Measurements from ENCODE around the gene TGM2. TPM values are rescaled to one million over a fixed set of nuclear protein-coding genes. Genes with fewer than 3 reads are reported as not detected.

Gene TGM2
- total and polyA plus RNA-seq, 9 of the 15 experiments (the other 6 are each of a cell fraction or from before 2014, with no cell fraction given), result 5.5 to 78.5 (median 37.6) TPM

DNA sequence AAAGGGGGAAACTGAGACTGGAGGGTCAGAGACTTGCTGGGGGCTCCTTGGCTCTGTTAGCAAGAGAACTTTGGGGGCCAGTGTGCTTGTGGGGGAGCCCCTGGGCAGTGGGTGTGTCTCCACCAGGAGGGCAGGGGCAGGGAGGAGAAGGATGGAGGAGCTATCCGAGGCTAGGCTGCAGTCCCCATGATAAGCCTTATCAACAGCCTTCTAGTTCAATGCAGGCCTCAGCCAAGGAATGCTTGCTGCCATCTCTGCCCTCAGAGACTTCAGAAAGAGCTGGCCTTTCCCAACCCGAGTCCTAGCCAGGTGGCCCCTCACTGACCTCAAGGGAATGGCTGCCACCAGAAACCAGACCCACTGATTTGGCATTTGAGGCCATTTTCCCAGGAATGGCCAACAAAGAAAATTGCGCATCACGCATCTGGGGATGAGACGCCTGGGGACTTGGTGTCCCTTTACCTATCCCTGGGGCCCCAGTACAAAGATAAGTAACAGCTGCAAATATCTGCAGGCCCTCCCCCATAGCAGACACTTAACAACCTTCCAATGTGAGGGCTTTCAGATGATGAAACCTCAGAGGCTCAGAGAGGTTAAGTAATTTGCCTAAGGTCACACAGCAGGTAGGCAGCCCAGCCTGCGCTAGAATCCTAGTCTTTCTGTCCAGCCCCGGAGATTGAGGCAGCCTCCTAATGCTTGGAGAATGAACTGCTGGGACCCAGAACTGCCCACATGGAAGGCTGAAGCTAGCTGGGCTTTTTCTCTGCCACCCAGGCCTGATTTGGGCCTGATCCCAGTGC is 4.9 kb downstream of the TGM2 start (continued):
- no peak for TF ChIP-seq BCL6 (CRISPR knock-in tag; IDR thresholded peaks at IDR 0.05)
- no peak for TF ChIP-seq ZNF143 (CRISPR knock-in tag; IDR thresholded peaks at IDR 0.05)
- TF ChIP-seq SP2 (IDR thresholded peaks at IDR 0.05; ENCODE audit: extremely low read depth, low read depth, low read length, poor library complexity, severe bottlenecking), result no peak
- TF ChIP-seq, protein P1, sequence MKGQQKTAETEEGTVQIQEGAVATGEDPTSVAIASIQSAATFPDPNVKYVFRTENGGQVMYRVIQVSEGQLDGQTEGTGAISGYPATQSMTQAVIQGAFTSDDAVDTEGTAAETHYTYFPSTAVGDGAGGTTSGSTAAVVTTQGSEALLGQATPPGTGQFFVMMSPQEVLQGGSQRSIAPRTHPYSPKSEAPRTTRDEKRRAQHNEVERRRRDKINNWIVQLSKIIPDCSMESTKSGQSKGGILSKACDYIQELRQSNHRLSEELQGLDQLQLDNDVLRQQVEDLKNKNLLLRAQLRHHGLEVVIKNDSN (CRISPR knock-in tag; IDR thresholded peaks at IDR 0.05), result no peak
- no peak for TF ChIP-seq SMC3 (conservative IDR thresholded peaks at IDR 0.05; ENCODE audit: insufficient read depth, low read depth, low read length)
- TF ChIP-seq TAF1 (IDR thresholded peaks at IDR 0.05; ENCODE audit: control insufficient read depth, extremely low read depth, insufficient read depth, low read length, severe bottlenecking), result no peak
- no peak for TF ChIP-seq RFX5 (IDR thresholded peaks at IDR 0.05; ENCODE audit: low read depth, low read length)
- TF ChIP-seq PCBP2 (IDR thresholded peaks at IDR 0.05; ENCODE audit: low read depth, low read length, poor library complexity, severe bottlenecking), result no peak
- TF ChIP-seq ZKSCAN3 (CRISPR knock-in tag; IDR thresholded peaks at IDR 0.05), result no peak
- TF ChIP-seq CHD4 (IDR thresholded peaks at IDR 0.05; ENCODE audit: insufficient read depth, insufficient replicate concordance, low read depth, low read length, poor library complexity, severe bottlenecking), result peak; percentile 63
- no peak for TF ChIP-seq GATAD2B (IDR thresholded peaks at IDR 0.05; ENCODE audit: borderline replicate concordance)
- no peak for TF ChIP-seq HDAC6 (IDR thresholded peaks at IDR 0.05; ENCODE audit: low read depth, low read length)
- TF ChIP-seq MEF2A (IDR thresholded peaks at IDR 0.05; ENCODE audit: control insufficient read depth, low read depth, low read length), result no peak
- peak; percentile 92 for TF ChIP-seq CEBPB (tag; IDR thresholded peaks at IDR 0.05)
- TF ChIP-seq, protein P2, sequence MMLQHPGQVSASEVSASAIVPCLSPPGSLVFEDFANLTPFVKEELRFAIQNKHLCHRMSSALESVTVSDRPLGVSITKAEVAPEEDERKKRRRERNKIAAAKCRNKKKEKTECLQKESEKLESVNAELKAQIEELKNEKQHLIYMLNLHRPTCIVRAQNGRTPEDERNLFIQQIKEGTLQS (IDR thresholded peaks at IDR 0.05), result peak; percentile 90
- TF ChIP-seq, protein P2 (CRISPR knock-in tag; conservative IDR thresholded peaks at IDR 0.05), result peak; percentile 56
- no peak for TF ChIP-seq JUND (IDR thresholded peaks at IDR 0.05; ENCODE audit: borderline replicate concordance, low read depth, low read length)
- TF ChIP-seq JUND (tag; IDR thresholded peaks at IDR 0.05; ENCODE audit: borderline replicate concordance, low read depth, low read length), result no peak; the same call in 2 of the 3 replicates
- no peak for TF ChIP-seq ZNF212 (CRISPR knock-in tag; IDR thresholded peaks at IDR 0.05)
- peak; percentile 73; the same call in 1 of the 2 replicates for TF ChIP-seq ZEB2 (IDR thresholded peaks at IDR 0.05)
- peak; percentile 90 for TF ChIP-seq DPF2 (IDR thresholded peaks at IDR 0.05)
- no peak for TF ChIP-seq ZNF165 (CRISPR knock-in tag; IDR thresholded peaks at IDR 0.05; ENCODE audit: borderline replicate concordance)
- no peak for TF ChIP-seq ZNF354B (CRISPR knock-in tag; IDR thresholded peaks at IDR 0.05)
- no peak for TF ChIP-seq BHLHE40 (IDR thresholded peaks at IDR 0.05; ENCODE audit: low read length)
